Stimulated activated CD8-positive, alpha-beta memory T cell treated with anti-CD3 and anti-CD28 coated beads, Interleukin-15, amount 100 ng/mL, for 4 hours (primary cell): ENCODE results near the gene ASB8.
"Not testable (repeated sequence)": the region's sequence is repeated elsewhere in the genome, so short reads cannot be mapped to it uniquely, and the experiment has no call there.

Experiments
- DNase-seq, 2 donors: peaks; one replicate each; pipeline ENCODE4 v3.0.0-alpha.2; 2020; ENCODE audit warnings: low read depth in 2 of 2

The ASB8 gene

DNA sequence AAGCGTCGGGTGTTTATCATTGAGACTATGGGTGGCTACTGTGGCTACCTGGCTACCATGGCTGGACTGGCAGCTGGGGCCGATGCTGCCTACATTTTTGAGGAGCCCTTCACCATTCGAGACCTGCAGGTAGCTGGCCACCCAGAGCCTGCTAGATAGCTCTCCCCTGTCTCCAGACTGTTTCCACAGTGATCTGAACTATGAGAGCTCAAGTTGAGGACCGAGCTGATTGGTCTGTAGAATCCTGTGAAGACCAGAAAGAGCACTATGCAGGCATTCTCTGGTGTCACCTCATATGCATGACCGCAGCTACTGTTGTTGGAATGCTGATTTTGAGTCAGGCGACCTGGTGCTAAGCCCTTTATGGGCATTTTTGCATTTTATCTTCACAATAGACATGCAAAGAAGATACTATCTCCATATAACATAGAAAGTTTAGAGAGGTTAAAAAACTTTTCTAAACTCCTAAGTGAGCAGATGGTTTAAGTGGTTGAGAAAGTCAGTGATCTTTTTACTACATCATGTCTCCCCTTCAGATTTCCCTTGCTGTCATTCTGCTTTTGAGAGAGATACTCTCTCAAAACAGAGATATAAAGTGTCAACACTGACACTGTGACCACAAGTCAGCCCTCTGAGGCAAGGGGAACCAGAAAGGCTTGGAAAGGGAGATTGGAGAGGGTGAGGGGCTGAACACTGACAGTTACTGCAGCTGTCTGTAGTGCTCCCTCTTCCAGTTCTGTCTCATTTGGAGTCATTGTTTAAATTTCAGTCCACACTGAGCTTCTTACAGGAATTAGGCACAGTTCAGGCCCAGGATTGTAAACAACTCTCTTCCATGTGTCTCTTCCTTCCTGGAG lies 14.3 kb downstream of the ASB8 start:
- DNase-seq = no peak

DNA sequence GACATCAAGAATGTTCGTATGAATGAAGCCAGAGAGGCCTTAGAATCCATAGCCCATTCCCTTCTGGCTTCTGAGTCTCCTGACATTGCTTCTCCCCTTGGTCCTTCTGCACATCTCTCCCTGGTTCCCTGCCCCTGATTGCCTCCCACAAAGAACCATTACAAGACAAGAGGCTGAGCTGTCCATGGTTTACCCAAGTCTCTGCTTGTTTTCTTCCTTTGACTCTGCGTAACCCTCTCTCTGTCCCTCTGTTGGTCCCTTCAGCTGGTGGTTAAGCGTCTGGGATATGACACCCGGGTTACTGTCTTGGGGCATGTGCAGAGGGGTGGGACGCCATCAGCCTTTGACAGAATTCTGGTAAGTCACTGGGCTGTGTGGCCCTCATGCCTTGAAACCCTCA lies 22.3 kb downstream of the ASB8 start:
- DNase-seq = no peak

DNA sequence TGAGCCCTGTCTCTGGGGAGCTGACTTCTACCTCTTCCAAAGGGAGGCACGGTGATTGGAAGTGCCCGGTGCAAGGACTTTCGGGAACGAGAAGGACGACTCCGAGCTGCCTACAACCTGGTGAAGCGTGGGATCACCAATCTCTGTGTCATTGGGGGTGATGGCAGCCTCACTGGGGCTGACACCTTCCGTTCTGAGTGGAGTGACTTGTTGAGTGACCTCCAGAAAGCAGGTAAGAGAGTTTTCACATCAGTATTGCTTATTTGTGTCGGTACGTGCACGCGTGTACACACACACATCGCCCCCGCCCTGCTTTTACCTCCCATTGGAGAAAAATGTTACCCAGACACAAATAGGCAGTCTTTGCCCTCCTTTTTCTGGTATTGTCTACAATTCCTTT lies 24.5 kb downstream of the ASB8 start:
- no peak for DNase-seq

DNA sequence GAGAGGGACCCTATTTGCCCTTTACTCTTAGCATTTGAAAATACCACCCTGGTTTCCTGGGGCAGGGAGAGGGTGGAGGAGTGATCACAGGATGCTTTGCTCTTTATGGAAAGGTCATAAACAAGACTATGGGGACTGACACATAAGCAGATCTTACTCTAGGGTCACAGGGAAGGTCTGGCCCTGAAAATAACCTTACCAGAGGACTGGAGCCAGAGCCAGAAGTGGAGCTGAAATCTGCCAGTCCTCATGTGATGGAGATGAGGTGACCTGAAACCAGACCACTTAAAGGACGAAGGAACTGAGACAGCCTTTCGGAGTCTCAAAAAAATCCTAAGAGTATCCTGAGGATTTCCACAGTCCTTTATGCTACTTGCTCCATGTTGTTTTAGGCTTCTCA lies 25.8 kb downstream of the ASB8 start:
- DNase-seq = no peak

DNA sequence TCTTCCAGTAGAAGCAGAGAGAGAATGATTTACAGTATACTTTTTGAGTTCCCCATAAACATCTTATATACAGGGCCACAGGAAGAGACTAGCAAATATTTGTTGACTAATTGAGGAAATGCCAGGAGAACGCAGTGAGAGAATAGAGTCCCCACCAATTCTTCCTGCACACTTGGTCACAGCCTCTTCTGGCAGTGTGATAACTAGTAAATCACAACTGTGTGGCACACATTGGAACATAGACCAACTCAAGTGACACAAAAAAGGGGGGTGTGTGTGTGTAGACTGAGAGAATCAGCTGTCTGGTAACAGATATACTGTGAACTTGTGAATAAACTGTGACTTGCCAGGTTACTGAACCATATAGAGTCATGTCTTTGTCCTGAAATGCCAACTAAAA lies 27.9 kb downstream of the ASB8 start:
- no peak for DNase-seq

DNA sequence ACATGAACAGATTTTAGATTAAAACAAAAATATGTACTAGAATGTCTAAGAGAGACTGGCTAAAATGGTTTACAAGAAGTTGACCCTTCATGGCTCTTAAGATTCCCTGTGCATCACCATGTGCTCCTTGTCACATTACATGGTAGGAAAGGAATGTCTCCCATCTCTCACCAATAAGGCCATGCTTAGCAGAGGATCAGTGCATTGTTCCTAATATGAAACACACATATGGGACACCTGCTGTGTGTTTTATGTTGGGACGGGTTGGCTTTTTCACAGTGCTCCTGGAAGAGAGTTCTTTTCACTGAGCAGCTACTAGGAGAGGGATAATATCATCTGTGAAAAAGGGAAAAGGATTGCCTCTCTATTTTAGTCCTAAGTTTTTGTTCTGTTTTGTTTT lies 28.5 kb downstream of the ASB8 start:
- DNase-seq = no peak

DNA sequence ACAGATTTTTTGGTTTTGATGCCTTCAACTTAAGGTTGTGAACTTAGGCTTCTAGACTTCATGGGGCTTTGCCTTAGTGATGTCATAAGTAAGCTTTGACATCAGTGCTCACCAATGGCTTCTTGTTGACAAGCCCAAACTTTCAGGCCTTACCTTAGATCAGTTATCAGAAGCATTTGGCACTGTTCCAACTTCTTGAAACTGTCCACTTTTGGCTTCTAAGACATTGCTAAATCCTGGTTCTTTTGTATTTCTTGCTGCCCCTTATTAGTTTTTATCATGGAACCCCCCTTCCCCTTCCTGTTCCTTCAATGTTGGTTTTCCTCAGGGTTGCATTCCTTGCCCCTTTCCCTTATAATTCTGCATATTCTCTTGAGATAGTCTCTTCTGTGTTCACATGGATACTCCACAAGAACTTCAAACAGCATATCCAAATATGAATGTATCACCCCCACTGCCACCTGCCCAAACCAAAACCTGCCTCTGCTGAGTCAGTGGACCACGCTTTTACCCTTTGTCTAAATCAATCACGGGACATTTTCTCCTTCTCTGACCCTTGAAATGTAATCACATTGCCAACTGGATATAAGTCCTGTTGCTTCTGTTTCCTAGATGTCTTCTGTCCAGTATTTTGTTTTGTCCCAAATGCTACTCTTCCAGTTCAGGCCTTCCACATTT lies 30.2 kb downstream of the ASB8 start:
- no peak for DNase-seq

DNA sequence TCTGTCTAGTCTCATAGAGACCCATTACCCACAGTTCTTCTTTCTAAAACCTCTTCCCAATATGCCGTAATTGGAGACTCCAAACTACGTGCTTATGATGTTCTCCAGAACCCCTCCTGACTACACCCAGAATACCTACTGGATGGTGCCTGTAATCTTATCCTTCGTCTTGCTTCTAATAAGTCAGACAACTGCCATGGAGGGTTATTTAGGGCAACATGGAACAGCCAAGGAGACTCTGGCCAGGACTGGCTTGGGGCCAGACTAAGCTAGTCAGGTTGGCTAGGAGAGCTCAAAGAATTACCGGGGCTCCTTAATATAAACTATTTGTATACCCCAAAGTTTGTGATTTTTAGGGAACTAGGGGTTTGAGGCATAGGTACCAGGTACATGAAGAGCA lies 31.3 kb downstream of the ASB8 start:
- DNase-seq = no peak

DNA sequence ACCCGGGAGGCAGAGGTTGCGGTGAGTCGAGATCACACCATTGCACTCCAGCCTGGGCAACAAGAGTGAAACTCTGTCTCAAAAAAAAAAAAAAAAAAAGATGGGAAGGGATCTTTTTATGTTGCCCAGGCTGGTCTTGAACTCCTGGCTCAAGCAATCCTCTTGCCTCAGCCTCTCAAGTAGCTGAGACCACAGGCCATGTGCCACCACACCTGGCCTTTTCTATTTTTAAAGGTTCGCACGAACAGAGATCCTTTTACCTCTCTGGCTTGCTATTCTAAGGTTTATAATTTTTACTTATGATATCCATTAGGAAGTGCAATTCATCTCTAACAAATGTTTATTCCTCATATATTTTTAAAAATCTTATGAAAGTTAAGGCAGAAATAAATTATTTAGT lies 31.8 kb downstream of the ASB8 start:
- not testable (repeated sequence) for DNase-seq

DNA sequence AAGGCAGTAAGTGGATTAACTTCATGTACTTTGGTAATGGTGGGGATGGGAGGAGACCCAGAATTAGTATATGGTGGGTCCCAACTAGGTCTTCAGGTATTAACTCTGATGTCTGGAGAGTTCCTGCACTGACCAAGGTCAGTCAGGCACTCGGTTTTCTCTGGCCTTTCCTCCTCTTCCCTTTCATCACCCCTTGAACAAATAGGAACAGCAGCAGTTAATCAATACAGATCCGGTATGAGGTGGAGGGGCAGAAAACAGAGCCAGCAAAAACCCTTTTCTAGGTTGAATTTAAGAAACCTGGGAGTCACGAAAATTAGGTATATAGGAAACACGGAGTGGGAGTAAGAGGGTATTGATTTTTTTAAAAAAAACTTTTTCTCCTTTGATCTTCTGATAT lies 34.1 kb downstream of the ASB8 start:
- DNase-seq = no peak

DNA sequence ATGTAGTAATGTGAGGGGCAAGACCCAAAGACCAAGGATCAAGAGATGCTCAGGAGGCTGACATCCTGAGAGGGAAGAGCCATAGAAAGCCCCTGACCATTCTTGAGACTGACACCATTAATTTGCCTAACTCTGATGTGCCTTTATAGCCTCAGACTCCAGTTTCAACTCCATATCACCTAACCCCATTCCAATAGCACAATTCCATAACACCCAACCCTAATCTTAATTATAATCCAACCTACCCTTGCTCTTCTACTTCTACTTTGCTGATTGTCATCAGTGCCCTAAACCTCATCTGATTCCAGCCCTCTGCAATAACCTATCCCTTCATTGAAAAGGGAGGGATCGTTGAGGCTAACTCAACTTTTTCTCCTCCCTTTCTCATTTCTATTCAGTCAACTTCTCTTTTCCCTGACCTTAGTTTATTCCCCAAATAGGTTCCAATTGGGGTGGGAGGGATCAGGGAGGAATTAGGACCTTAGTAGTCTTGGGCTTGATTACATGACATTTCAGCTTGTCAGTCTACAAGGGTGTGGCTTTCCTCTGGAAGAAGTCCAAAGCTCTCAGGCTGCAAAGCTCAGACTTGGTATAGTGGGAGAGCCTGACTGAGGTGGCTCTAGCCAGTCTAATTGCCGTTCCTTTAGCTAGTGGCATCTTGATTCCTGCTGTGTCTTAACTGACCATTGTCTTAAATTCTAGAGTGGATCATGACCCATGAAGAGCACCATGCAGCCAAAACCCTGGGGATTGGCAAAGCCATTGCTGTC lies 35.1 kb downstream of the ASB8 start:
- no peak for DNase-seq

DNA sequence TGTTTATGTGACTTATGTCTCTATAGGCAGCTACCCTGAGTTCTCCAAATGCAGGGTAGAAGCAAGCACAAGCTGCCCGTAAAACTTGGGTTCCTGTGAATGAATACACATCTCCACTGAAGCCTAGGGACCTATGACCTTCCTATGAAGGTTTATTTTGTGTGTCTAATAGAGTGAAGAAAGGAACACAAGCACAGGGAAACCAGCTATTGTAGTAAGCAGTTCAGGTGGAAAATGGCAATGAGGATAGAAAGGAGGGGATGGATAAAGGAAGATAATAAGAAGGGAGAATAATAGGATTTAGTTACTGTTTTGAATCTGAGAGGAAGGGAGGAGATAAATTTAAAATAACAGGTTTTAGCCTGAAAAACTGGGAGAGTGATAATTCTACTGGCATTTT lies 35.8 kb downstream of the ASB8 start:
- no peak for DNase-seq

DNA sequence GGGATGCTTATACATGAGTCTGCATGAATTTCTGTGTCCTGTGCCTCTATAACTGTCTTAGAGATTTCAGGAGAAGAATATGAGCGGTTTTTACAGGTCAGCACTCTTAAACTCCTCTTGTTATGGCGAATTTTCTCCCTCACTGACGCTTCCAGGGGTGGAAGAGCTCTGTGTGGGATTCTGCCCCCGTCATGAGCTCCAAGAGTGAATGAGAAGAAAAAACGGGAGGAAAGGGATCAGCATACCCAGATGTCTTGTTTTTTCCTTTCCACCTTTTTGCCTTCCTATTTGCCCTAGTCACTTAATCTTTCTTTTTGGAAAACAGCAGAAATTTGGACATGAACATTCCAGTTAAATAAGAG lies 37.5 kb downstream of the ASB8 start:
- no peak for DNase-seq

DNA sequence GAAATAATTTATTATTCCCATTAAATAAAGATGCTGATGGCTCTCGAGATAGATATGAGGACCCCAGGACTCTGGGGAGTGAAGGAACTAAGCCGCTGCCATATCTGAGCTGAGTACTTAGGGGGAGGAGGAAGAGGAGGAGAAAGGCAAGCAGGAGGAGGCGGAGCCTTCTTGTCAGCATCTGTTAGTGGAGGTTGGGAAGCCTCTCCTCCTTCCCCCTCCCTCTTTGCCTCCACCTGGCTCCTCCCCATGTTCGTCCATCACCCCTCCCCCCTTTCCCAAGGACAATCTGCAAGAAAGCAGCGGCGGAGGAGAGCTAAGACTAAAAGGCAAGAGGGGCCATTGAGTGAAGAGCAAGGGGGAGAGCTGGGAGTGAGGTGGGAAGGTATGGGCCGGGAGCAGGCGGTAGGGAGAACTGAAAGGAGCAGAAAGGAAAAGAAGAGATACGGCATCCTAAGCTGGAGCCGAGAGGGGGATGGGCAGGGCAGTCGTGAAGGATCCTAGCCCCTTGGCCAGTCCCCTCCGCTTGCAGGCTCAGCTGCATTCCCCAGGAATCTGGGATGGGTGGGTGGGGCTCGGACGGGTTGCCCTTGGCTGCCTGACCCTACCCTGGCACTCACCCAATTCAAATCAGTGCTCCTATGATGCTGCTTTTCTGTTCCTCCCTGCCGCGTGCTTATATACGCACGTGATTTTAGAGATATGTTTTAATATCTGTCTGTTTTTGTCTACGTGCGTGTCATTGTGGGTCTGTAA lies 38.1 kb downstream of the ASB8 start, which contains the start of gene PFKM:
Gene PFKM, plus strand, starts transcription at position 287 of the 756 bp plus-strand sequence. CDS start 3,411 bp downstream, outside the sequence.
- DNase-seq = peak; percentile 5 to 32

DNA sequence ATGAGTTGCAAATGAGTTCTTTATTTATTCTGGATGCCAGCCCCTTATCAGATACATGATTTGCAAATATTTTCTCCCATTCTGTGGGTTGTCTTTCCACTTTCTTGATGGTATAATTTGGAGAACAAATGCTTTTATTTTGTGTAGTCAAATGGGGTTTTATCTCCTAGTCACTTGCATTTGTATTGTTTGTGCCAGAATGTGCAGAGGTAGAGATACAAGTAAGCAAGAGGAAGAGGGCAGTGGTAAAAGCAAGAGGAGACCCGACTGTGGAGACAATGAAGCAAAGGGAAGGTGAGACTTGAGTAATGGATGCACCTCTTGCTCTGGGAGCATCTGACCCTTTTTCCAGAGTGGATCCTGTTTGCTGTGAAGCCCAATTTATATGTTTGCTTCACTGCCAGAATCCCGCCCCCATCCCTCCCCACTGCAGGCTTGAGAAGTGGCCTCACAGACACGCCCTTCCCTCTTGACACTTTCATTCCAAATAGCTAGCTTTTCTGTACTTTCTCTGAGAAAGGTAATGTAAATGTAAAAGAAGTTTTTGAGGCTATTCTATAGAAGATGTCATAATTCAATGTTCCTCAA lies 38.9 kb downstream of the ASB8 start:
- no peak for DNase-seq

DNA sequence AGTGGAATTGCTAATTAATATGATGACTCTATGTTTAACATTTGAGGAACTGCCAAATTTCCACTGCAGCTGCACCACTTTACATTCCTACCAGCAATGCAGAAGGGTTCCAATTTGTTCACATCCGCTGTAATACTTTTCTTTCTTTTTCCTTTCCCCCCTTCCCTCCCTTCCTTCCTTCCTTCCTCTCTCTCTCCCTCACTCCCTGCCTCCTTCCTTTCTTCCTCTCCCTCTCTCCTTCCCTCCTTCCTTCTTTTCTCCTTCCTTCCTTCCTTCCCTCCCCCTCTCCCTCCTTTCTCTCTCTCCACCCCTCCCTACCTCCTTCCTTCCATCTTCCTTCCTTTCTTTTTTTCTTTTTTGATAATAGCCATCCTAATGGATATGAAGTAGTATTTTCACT lies 41.4 kb downstream of the ASB8 start:
- DNase-seq = no peak

DNA sequence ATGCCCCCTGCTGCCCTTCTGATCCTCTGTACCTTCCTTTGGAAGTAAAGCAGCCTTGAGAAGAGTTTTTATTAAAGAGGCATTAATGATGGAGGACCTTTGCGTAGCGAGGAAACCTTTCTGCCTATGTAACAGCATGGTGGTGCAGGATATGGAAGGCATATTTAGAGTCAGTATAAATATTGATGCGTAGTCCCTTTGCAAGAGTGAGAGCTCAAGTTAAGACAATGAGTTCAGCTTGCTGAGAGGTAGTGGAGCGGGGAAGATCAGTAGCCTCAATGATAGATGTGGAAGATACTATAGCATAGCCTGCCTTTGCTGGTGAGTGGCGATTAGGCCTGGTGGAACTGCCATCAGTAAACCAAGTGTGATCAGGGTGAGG lies 46.0 kb downstream of the ASB8 start:
- DNase-seq = not testable (repeated sequence)

DNA sequence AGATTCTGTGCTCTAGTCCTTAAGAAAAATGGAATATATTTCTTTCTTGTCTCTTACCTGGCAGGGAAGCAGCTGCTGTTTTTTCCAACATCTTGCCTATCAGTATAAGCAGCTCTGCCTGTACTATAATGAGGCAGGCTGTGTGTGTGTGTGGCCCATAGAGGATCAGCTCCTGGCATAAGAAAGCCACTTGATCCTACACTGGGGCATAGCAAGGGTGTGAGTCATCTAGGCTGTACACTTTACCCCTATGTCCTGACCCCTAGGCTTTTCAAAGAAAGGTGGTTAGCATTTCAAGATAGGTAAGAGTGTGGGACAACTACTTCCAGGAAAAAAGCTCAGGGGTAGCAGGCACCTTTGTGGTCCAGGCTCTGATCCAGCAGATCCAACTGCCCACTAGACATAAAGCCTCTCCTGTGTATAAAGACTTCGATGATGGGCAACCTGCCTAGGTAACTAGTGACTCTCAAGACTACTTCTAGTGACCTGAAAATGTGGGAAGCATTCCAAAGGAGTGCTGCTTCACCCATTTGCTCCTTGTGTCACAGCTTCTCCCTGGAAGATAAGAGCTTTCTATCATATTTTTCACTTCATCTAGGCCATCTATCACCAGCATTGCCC lies 46.5 kb downstream of the ASB8 start:
- no peak for DNase-seq

DNA sequence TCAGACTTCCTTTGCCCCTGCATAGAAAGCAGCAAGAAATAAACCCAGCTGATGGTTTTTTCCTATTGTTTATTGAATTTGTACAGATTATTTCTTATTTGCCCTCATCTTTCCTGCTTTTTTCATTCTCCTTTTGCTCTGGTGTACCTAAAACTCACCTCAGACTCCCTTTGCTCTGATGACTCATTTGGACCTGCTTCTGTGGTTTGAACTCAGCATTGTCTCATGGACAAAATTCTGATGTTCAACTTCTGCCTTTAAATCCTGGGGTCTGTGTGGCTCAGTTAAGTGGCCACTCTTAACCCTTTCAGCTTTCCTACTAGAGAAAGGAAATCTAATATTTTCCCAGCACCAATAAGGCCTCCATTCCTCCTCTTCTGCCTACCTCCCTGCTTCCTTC lies 47.9 kb downstream of the ASB8 start:
- no peak for DNase-seq

DNA sequence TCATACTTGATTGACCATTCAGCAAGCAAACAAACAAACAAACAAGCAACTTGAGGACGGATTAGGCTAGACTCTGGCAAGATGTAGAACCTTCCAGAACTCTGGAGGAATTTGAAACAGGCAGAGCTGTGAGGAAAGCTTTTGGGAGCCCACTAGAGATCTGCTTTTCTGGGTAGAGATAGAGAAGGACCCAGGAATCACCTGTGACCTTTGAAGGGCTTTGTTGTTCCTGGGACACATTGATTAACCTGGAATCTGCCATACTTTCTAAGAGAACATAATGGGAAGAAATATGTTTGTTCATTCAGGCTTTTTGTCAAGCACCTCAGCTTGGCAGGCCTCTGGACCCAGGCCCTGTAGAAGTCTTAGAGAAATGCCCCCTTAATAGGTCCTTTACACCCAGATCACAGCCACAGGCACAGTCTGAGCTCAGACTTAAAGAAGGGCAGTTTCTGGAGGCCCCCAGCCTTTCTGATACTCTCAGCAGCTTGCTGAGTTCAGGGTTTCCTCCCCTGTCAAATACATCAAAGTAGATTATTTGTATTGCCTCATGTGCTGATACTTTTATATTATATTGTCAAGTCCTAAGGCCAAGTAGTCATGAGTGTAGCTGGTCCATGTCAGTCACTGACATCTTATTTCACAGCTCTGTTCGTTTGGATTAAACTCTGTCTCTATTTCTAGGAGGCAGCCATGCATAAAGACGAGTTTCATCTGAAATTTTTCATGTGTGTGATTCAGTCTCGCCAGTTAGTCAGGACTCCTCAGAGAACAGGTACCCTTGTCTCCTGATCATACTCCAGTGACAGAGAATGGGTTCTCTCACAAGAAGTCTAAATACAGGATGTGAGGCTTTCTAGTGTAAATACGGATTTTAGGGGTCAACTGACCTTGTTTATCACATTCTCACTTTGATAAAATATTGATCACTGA lies 50.4 kb downstream of the ASB8 start:
- no peak for DNase-seq
